ENCODE data around the gene BRDT. TPM values are rescaled to one million over a fixed set of nuclear protein-coding genes. Genes with fewer than 3 reads are reported as not detected.

The BRDT gene
- total RNA-seq, 2 experiments from 2014 or later: not detected

DNA sequence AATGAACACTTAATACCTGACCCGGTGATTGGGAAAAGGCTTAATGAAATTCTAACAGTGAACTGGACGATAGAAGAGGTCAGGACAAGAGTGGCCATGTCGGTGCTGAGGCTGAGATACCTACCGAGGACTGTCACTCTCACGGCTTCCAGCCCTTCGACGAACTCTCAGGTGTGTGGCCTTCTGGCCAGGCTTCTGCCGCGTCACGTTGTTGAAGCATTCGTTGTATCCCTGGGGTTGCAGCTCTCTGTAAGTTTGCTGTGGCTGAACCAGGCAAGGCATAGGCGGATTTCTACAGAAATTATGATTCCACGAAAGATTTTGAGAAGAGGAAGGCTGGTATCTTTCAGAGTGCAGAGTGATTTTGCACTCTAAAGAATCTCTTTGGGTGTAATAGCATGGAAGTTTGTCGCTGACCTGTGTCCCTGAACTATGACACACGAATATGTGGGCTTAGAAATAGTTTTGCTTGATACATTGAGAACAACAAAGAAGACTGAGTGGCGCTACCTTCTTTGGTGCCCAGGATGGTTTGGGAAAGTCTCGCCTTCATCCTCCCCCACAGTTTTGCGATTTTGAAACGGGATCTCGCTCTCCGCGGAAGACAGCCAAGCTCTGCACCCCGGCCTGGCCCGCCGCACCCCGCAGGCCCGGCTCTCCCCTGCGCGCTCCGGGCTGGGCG, 80.2 kb downstream of the BRDT start:
- Mint-ChIP-seq H3K9me3 (no peaks in the 10 kb centered on the region), H3K4me3 (peak overlapping the region; percentile 68), H3K27me3 (peaks cover 36% of the 10 kb centered on the region), H3K36me3 (no peaks in the 10 kb centered on the region), H3K27ac (no peak overlapping the region), H3K4me1 (peaks cover 16% of the 10 kb centered on the region)
- DNase-seq: no peak

DNA sequence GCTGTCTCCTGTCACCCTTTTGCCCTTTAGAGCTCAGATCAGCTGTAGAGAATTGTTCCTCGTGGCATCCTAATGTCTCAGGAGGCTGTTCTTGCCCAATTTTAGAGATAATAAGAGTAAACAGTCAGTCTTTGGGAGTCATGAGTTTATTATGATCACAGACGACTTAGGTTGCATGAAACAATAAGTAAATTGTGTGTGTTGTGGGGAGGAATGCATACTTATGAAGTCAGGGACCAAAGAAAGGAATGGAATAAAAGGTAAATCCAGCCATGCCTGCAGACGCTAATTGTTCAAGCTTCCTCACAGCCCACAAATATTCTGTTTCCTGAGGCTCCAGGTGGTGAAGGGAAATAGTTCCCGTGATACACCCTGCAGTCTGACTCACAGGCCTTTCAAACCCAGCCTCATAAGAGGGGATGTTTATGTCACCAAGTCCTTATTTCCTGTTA, 81.5 kb downstream of the BRDT start:
- peaks cover 38% of the 10 kb centered on the region for H3K27me3 Mint-ChIP-seq
- peaks cover 16% of the 10 kb centered on the region for H3K4me1 Mint-ChIP-seq
- no peaks in the 10 kb centered on the region for H3K9me3 Mint-ChIP-seq
- H3K27ac Mint-ChIP-seq: no peak overlapping the region
- H3K4me3 Mint-ChIP-seq: peak overlapping the region; percentile 64
- H3K36me3 Mint-ChIP-seq: no peaks in the 10 kb centered on the region
- peak; percentile 8 for DNase-seq

GRCh38 chr1:92031281-92032110, 82.3 kb downstream of the BRDT start:
- DNase-seq: no peak
- Mint-ChIP-seq H3K36me3 (no peaks in the 10 kb centered on the region), H3K27ac (no peak overlapping the region), H3K4me3 (no peak overlapping the region), H3K9me3 (no peaks in the 10 kb centered on the region), H3K27me3 (peaks cover 38% of the 10 kb centered on the region), H3K4me1 (peaks cover 16% of the 10 kb centered on the region)

DNA sequence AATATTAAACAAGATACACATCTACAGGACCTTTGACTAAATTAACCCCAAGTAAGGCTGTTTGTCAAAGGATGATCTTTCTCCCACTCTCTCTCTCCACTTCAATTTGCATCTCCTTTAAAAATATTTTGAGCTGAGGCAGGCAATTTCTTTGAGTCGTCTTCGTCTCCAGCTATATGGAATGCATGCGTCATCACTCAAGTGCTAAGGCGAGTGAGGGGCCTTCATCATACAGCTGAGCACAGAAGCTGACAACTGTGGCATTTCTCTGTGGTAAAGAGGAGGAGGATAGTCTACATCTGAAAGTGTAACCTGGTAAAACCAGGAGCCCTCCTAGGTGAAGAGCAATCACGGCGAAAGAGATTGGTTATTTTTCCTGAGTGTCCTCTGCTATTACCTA, 88.2 kb downstream of the BRDT start:
- DNase-seq: no peak
- peaks cover 7% of the 10 kb centered on the region for H3K27me3 Mint-ChIP-seq

GRCh38 chr1:92038695-92039346, 89.6 kb downstream of the BRDT start:
- H3K27ac Mint-ChIP-seq: no peak overlapping the region
- no peaks in the 10 kb centered on the region for H3K4me1 Mint-ChIP-seq
- H3K9me3 Mint-ChIP-seq: no peaks in the 10 kb centered on the region
- H3K27me3 Mint-ChIP-seq: peaks cover 3% of the 10 kb centered on the region
- H3K4me3 Mint-ChIP-seq: no peak overlapping the region
- no peak for DNase-seq
- no peaks in the 10 kb centered on the region for H3K36me3 Mint-ChIP-seq

More for the DNA sequence above, 88.2 kb downstream of the BRDT start:
- Mint-ChIP-seq H3K36me3 (no peaks in the 10 kb centered on the region), H3K4me1 (no peaks in the 10 kb centered on the region), H3K4me3 (no peak overlapping the region), H3K27ac (no peak overlapping the region), H3K9me3 (no peaks in the 10 kb centered on the region)

DNA sequence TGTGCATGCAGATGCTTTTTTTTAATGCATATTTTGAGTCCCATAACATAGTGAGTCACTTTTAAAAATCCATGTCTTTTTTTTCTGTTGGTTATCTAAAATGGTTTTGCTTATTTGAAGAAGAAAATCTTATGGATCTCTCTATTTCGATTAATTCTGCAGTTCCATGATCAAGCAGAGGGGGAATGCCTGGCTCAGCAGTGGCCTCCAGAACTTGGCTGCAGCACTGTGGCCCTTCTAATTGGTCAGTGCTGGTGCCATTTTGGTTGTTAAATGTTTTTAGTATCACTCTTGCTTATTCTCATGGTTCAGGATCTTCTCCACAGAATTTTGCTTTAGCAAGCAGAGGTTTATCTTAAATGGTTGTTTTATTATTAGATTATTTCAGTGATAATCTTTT, 91.8 kb downstream of the BRDT start:
- Mint-ChIP-seq H3K27me3 (no peaks in the 10 kb centered on the region), H3K4me3 (no peak overlapping the region), H3K4me1 (peaks cover 2% of the 10 kb centered on the region), H3K27ac (no peak overlapping the region), H3K9me3 (no peaks in the 10 kb centered on the region), H3K36me3 (no peaks in the 10 kb centered on the region)
- no peak for DNase-seq

DNA sequence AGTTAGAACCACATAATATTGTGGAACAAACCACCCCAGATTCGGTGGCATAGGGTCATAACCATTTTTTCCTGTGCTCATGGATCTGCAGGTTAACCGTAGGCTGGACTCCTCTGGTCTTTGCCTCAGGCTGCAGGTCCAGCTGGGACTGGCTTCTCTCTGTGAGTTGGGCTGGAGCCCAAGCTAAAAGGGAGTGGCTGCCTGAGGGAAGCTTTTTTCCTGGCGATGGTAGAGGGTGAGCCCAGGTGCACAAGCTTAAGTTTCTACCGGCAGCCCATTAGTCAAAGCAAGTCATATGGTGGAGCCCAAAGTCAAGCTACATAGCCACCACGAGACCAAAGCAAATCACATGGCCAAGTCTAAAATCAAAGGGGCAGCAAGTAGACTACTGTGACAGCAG, 94.4 kb downstream of the BRDT start:
- DNase-seq: no peak
- Mint-ChIP-seq H3K4me1 (peaks cover 2% of the 10 kb centered on the region), H3K4me3 (no peak overlapping the region), H3K27ac (no peak overlapping the region), H3K27me3 (no peaks in the 10 kb centered on the region), H3K36me3 (no peaks in the 10 kb centered on the region), H3K9me3 (no peaks in the 10 kb centered on the region)

- H3K27ac Mint-ChIP-seq: no peak overlapping the region
- H3K4me1 Mint-ChIP-seq: peaks cover 2% of the 10 kb centered on the region
- no peaks in the 10 kb centered on the region for H3K36me3 Mint-ChIP-seq
- no peak overlapping the region for H3K4me3 Mint-ChIP-seq
- no peak for DNase-seq
- no peaks in the 10 kb centered on the region for H3K9me3 Mint-ChIP-seq
- H3K27me3 Mint-ChIP-seq: no peaks in the 10 kb centered on the region
Measured at GRCh38 chr1:92045766-92046495, 96.7 kb downstream of the BRDT start.

- Mint-ChIP-seq H3K36me3 (no peaks in the 10 kb centered on the region), H3K9me3 (no peaks in the 10 kb centered on the region), H3K4me3 (no peak overlapping the region), H3K4me1 (no peaks in the 10 kb centered on the region), H3K27ac (no peak overlapping the region), H3K27me3 (no peaks in the 10 kb centered on the region)
- no peak for DNase-seq
Measured at GRCh38 chr1:92051948-92052347, 102.7 kb downstream of the BRDT start.

Other genes starting within 250 kb of the BRDT start
- 1 to 10 TPM; 4.4 to 4.7 TPM for gene TGFBR3, start 63.2 kb upstream of the BRDT start, total RNA-seq
- 1 to 10 TPM; 1.4 to 1.5 TPM for gene EPHX4, start 80.6 kb downstream of the BRDT start, total RNA-seq
- under 1 TPM in 1 of 2 experiments, not detected in 1; 0.37 TPM for gene SETSIP, start 126.0 kb downstream of the BRDT start, total RNA-seq
- gene BTBD8, start 130.9 kb downstream of the BRDT start, total RNA-seq: 1 to 10 TPM in 1 of 2 experiments, under 1 TPM in 1; 0.93 to 1.1 TPM